Tibial artery (tissue), 4 donors: ENCODE results near the gene MOB3C.
A peak's percentile ranks its signal among the peaks of the same experiment; 100 is the strongest.

Experiments used
- DNase-seq, 2 donors: peaks; one replicate each; pipeline ENCODE4 v3.0.0-alpha.2; 2019
- H3K27ac ChIP-seq, 2 donors: fragments of 200-600 bp; sonication (generic) in 1 of 2; 1 replicate in 1 of 2; 2 replicates in 1 of 2; pipeline ENCODE4 v1.5.1; 2018 to 2019; ENCODE audit warnings: mild to moderate bottlenecking in 1 of 2
- H3K27me3 ChIP-seq, 2 donors: fragments of 200-600 bp; sonication (generic) in 1 of 2; one replicate each; pipeline versions ENCODE4 v1.5.1 to v1.6.0; 2016 to 2019
- H3K36me3 ChIP-seq, 3 donors: fragments of 200-600 bp; sonication (generic) in 2 of 3; one replicate each; pipeline ENCODE4 v1.5.1; 2016 to 2019; ENCODE audit warnings: mild to moderate bottlenecking in 2 of 3
- H3K4me1 ChIP-seq, 4 donors: fragments of 200-600 bp; sonication (generic) in 2 of 4; 1 replicate in 3 of 4; 2 replicates in 1 of 4; pipeline ENCODE4 v1.5.1; 2016 to 2019
- H3K4me3 ChIP-seq, 2 donors: fragments of 200-600 bp; sonication (generic) in 1 of 2; 1 replicate in 1 of 2; 2 replicates in 1 of 2; pipeline ENCODE4 v1.5.1; 2018 to 2019; ENCODE audit warnings: mild to moderate bottlenecking in 2 of 2
- H3K9me3 ChIP-seq, 3 donors: fragments of 200-600 bp; sonication (generic) in 1 of 3; one replicate each; pipeline ENCODE4 v1.5.1; 2016 to 2019
- CTCF ChIP-seq, 2 experiments: fragments of 200-600 bp in 1 of 2; fragments of 450-650 bp in 1 of 2; IDR thresholded peaks; one replicate each; pipeline ENCODE4 v1.5.1; 2017 to 2019; ENCODE audit warnings: antibody characterized with exemption in 2 of 2, mild to moderate bottlenecking in 1 of 2, moderate library complexity in 1 of 2
- intact Hi-C: fragments of 100-400 bp; cut with DNase I; formaldehyde crosslinking; loops from one replicate; pipeline ENCODE4 v1.15.0; 2023; ENCODE audit warnings: low total_unique reads

MOB3C gene

GRCh38 chr1:46619656-46620258, 3.1 kb upstream of the MOB3C start:
- intact Hi-C loops: loop anchor here (5.0 kb wide), 2 partner anchors 48 to 108 kb away; partner anchors contain the start of gene ATPAF1
- no peak for DNase-seq
- Histone ChIP-seq H3K9me3 (no peaks in the 10 kb centered on the region), H3K36me3 (no peaks in the 10 kb centered on the region), H3K27ac (no peak overlapping the region), H3K27me3 (no peaks in the 10 kb centered on the region), H3K4me3 (no peak overlapping the region), H3K4me1 (peaks cover 4 to 21% (median 15%) of the 10 kb centered on the region in 4 donors)
- TF ChIP-seq CTCF (IDR thresholded peaks at IDR 0.05): no peak

GRCh38 chr1:46618754-46619415, 2.3 kb upstream of the MOB3C start:
- no peaks in the 10 kb centered on the region for H3K36me3 ChIP-seq
- DNase-seq: no peak
- intact Hi-C loops: loop anchor here (5.0 kb wide), 1 partner anchor 48 kb away; the partner anchor contains the start of gene ATPAF1
- H3K4me1 ChIP-seq: peaks cover 13 to 30% (median 24%) of the 10 kb centered on the region in 4 donors
- H3K4me3 ChIP-seq: no peak overlapping the region
- TF ChIP-seq CTCF (IDR thresholded peaks at IDR 0.05): no peak
- no peak overlapping the region for H3K27ac ChIP-seq
- H3K9me3 ChIP-seq: no peaks in the 10 kb centered on the region
- no peaks in the 10 kb centered on the region for H3K27me3 ChIP-seq

- intact Hi-C loops: loop anchor here (5.0 kb wide), 1 partner anchor 49 kb away; the partner anchor contains the start of gene ATPAF1
- no peak overlapping the region for H3K4me3 ChIP-seq
- TF ChIP-seq CTCF (IDR thresholded peaks at IDR 0.05): no peak
- H3K9me3 ChIP-seq: no peaks in the 10 kb centered on the region
- H3K27me3 ChIP-seq: no peaks in the 10 kb centered on the region
- peaks cover 13 to 40% (median 34%) of the 10 kb centered on the region in 4 donors for H3K4me1 ChIP-seq
- peaks cover 0 to 3% (median 0%) of the 10 kb centered on the region in 3 donors for H3K36me3 ChIP-seq
- DNase-seq: no peak
- H3K27ac ChIP-seq: peak overlapping the region in 1 of 2 donors; percentile 94
Observed at GRCh38 chr1:46617833-46618232, 1.2 kb upstream of the MOB3C start.

GRCh38 chr1:46617108-46617800, 643 bp upstream of the MOB3C start:
- peak overlapping the region; percentile 91 to 93 for H3K4me3 ChIP-seq
- H3K36me3 ChIP-seq: peaks cover 0 to 8% (median 0%) of the 10 kb centered on the region in 3 donors
- H3K9me3 ChIP-seq: no peaks in the 10 kb centered on the region
- intact Hi-C loops: loop anchor here (5.0 kb wide), 1 partner anchor 50 kb away; the partner anchor contains the start of gene ATPAF1
- no peak for TF ChIP-seq CTCF (IDR thresholded peaks at IDR 0.05)
- no peak for DNase-seq
- H3K27me3 ChIP-seq: no peaks in the 10 kb centered on the region
- H3K4me1 ChIP-seq: peaks cover 13 to 44% (median 38%) of the 10 kb centered on the region in 4 donors
- H3K27ac ChIP-seq: peak overlapping the region; percentile 94

GRCh38 chr1:46615735-46616134, 876 bp downstream of the MOB3C start:
- intact Hi-C loops: loop anchor here (5.0 kb wide), 1 partner anchor 52 kb away; the partner anchor contains the start of gene ATPAF1
- Histone ChIP-seq H3K27me3 (no peaks in the 10 kb centered on the region), H3K9me3 (no peaks in the 10 kb centered on the region), H3K4me3 (peak overlapping the region; percentile 91 to 93), H3K27ac (peak overlapping the region; percentile 94), H3K36me3 (peaks cover 0 to 14% (median 0%) of the 10 kb centered on the region in 3 donors), H3K4me1 (peaks cover 13 to 57% (median 51%) of the 10 kb centered on the region in 4 donors)
- no peak for DNase-seq
- TF ChIP-seq CTCF (IDR thresholded peaks at IDR 0.05): no peak
